Measurements from ENCODE around the gene CAMK2D.

CAMK2D gene

DNA sequence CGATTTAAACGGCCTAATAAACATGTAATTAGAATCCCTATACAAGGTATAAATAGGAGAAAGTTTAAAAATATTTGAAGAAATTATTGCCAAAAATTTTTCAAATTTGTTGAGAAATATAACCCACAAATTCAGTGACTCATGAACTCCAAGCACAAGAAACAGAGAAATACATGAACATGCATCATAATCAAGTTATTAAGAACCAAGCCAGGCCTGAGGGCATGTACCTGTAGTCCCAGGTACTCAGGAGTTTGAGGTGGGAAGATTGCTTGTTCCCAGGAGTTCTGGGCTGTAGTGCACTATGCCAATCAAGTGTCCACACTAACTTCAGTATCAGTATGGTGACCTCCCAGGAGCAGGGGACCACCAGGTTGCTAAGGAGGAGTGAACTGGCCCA, 341.9 kb downstream of the CAMK2D start:
- DNase-seq, result no peak

DNA sequence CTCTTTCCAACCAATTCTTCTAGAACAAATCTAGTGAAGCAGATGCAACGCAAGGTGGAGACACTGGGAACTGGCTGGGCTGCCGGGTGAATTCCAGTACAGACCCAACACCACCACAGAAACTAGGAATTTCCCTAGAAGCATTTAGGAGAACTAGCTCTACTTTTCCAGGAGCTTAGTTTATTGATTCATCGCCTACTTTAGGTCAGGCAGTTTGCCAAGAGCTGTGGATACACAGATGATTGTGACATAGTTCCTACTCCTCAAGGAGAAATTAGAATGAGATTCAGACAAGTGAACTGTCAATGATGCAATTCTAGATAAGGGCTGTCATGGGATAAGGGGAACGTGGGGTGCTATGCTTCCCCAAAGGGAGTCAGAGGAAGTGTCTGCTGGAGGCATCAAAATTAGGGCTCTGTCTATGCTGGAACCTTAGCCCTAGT, 350.0 kb downstream of the CAMK2D start:
- peak; percentile 13 for DNase-seq

DNA sequence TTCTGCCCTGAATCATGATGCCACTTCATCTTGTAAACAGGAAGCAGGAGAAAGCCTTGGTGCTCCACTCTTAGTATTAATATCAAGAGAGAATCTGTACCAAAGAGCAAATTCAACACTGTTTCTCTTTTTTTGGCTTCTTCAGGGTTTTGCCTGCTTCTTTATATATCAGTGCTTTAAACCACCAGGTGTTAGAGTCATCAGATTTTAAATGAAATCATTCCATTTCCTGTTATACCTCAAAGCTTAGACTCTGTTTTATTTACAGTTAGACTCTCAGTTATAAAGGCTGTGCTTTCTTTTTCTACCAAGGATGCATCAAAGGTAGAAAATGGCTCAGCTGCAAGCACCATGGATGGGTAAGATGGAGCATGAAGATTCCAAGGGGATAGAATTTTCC, 350.9 kb downstream of the CAMK2D start:
- DNase-seq, result no peak

DNA sequence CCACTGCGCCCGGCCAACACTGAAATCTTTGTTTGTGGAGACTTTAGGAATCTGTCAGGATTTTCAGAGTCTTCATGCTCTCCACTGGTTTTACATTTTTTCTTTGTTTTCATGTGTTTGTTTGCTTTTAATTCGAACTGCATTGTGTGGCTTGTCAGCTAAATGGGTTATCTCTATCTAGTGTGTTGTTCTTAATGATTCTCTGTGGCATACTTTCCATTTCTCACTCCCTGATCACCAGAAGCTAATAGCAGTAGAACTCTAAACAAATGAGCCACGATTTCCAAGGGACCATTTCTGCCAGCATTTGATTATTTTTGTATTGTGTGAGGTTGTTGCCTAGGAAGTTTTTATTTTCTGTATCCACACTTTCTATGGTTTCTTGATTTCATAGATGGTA, 352.4 kb downstream of the CAMK2D start:
- no peak for DNase-seq

DNA sequence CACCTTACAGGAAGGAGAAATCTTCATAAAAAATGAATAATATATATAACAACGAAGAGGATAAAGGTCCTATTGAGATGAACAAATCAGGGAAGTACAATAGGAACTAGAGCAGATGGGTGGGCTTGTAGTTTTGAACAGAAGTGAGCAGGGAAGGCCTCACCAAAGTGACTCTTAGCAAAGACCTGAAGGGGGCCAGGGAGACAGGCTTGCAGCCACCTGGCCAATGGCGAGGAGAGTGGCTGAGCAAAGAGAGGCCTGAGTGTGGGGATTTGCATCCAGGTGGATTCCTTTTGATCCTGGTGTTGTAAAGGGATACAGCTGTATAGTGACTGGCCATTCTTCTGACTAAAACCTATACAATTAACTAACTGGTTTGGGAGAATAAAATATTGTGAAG, 354.1 kb downstream of the CAMK2D start:
- DNase-seq, result peak; percentile 37

DNA sequence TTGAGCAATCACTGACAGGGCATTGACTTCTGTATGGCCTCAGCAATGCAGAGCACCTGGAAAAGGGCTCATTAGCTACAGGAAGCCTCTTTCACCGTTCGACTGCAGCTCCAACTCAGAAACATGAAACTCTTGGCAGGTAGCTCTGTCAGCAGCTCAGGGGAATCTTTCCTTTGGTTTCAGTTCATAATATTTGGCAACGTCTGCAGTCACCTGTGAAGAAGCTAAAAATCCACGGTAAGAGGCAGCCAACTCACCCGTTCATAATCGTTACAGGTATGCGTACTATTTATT, 354.9 kb downstream of the CAMK2D start:
- peak; percentile 58 for DNase-seq

DNA sequence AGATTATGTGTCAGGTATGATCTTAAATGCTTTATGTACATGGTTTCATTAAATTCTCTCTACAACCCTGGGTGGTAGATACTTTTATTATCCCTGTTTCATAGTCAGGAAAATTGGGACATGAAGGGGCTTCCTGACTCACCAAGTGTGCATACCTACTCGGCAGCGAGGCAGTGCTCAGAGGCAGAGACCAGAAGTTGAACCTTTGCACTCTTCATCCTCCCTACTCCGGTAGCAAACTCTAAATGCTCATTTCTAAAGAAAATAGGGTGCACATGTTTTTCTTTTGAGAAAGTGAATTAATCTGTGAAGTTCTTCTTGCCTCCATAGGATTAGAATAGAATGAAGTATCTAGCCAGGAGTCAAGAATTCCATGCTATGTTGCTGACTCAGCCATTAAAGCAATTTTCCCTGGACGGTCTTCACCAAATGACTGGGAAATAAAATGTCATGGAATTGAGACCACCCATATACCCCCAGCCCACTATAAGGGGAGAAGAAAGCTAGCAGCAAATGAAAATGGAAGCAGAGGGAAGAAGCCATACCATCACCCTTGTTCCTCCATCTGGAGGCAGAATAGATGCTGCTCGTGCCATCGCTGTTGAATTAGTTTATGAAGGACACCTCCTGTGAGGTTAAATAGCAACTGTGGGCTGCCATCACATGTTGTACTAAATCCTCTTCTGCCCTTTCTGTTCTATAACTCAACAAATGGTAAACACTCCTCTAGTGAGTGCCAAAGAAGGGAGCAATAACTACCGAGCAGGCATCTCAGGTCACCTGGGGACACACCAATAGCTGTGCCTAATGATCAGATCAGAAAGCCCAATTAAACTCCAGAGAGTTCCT, 355.4 kb downstream of the CAMK2D start:
- DNase-seq, result peak; percentile 41

DNA sequence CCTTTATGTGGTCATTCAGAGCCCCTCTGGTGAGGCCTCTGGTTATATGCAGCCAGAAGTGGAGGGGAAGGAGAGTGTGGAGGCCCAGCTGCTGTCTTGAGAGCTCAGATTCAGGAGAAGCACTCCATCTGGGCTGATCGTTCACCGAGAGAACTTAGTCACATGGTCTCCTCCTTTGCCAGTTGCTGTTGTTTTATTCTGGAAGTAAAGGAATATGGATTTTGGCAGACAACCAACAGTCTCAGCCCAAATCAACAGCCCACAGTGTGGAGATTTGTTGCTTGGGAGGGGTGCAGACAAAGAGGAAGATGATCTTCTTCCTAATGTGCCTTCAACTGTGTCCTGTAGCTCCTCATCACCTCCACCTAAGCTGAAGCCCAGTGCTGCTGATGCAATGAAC, 356.7 kb downstream of the CAMK2D start:
- no peak for DNase-seq

DNA sequence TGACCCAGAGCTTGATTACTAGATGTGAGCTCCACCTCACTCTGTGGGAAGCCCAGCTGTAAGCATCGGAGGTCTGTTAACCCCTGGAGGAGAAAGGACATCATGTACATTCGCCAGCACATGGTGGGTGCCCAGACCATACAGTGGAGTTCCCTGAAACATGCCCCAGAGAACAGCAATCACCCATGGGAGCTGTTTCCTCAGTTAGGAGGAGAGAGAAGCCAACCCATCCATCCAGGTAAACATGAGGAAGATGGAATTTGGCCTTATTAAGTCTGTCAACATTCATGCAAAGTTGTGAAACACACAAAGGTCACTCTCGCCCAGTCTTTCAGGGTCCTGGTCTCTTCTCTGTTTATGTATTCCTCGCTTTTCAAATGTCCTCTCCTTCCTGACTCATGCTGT, 357.4 kb downstream of the CAMK2D start:
- no peak for DNase-seq

Measured in NCI-H345 (cell line).